DND-41 (cell line): ENCODE results near the gene IDI1.

Experiments used
- ATAC-seq: fragments of 200-7000 bp; cut with Tn5 transposase; 3 replicates; pipeline ENCODE4 v1.9.1; 2021; ENCODE audit warnings: low read depth; ENCODE audit not compliant: insufficient read depth
- DNase-seq: peaks from one replicate; pipeline ENCODE4 v3.0.0-alpha.2; 2020
- H2AFZ ChIP-seq: 2 replicates; pipeline ENCODE4 v1.6.0; 2012; ENCODE audit warnings: low read depth, low read length
- H3K27ac ChIP-seq: 2 replicates; pipeline ENCODE4 v1.5.1; 2012; ENCODE audit warnings: low read length, inconsistent platforms
- H3K27me3 ChIP-seq: fragments of 200-600 bp; sonication (generic); 2 replicates; pipeline ENCODE4 v1.6.0; 2012; ENCODE audit warnings: low read length, mild to moderate bottlenecking, inconsistent platforms; ENCODE audit not compliant: insufficient read depth, poor library complexity
- H3K36me3 ChIP-seq: 2 replicates; pipeline ENCODE4 v1.5.1; 2012; ENCODE audit warnings: low read length, inconsistent platforms; ENCODE audit not compliant: insufficient read depth
- H3K4me1 ChIP-seq: 2 replicates; pipeline ENCODE4 v1.5.1; 2012; ENCODE audit warnings: mild to moderate bottlenecking, low read length; ENCODE audit not compliant: insufficient read depth
- H3K4me2 ChIP-seq: 2 replicates; pipeline ENCODE4 v1.6.0; 2012; ENCODE audit warnings: mild to moderate bottlenecking, moderate library complexity, low read length, inconsistent platforms; ENCODE audit not compliant: insufficient read depth
- H3K4me3 ChIP-seq, 2 experiments: fragments of 200-600 bp in 1 of 2; shearing (Covaris generic) in 1 of 2; 2 replicates each; pipeline ENCODE4 v1.5.1; 2012 to 2016; ENCODE audit warnings: inconsistent platforms in 2 of 2, low read length in 2 of 2, mild to moderate bottlenecking in 2 of 2, low read depth in 1 of 2, moderate library complexity in 1 of 2
- H3K79me2 ChIP-seq: 2 replicates; pipeline ENCODE4 v1.6.0; 2012; ENCODE audit warnings: low read length, inconsistent platforms; ENCODE audit not compliant: insufficient read depth
- H3K9ac ChIP-seq: 2 replicates; pipeline ENCODE4 v1.6.0; 2012; ENCODE audit warnings: low read depth, mild to moderate bottlenecking, inconsistent platforms, low read length, moderate library complexity
- H3K9me3 ChIP-seq: 2 replicates; pipeline ENCODE4 v1.5.1; 2012; ENCODE audit warnings: low read length, moderate library complexity, mild to moderate bottlenecking, inconsistent platforms; ENCODE audit not compliant: insufficient read depth, severe bottlenecking
- H4K20me1 ChIP-seq: 2 replicates; pipeline ENCODE4 v1.6.0; 2012; ENCODE audit warnings: low read length; ENCODE audit not compliant: insufficient read depth
- CTCF ChIP-seq: IDR thresholded peaks from 2 replicates; pipeline ENCODE4 v1.5.1; 2012; ENCODE audit warnings: borderline replicate concordance, low read length, moderate library complexity, mild to moderate bottlenecking; ENCODE audit not compliant: poor library complexity, severe bottlenecking; ENCODE audit errors: extremely low read depth
- EZH2 ChIP-seq: IDR thresholded peaks from 3 replicates; pipeline ENCODE4 v1.6.1; 2012; ENCODE audit warnings: borderline replicate concordance, low read depth, mild to moderate bottlenecking, moderate library complexity, low read length, inconsistent platforms; ENCODE audit not compliant: severe bottlenecking

The IDI1 gene

DNA sequence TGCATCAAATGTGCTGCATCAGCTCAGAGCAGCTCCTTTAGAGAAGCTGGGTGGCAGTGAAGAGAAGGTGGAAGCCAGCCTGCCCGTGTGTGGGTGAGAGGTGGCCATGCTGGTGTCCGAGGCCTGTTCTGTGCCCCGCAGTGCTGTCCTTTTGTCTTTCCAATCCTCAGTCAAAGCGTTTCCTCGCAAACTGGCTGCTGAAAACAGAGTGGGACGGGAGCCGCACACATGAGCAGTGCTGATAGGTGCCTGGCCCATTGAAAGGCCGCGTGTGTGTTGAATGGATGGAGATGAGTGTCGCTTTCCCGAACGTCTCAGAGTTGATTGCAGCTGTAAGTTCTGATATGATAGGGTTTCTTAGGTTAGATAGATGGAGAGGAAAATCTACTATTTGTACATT, 46.6 kb upstream of the IDI1 start:
- no peak overlapping the region for H2AFZ ChIP-seq
- H4K20me1 ChIP-seq, result peaks cover 3% of the 10 kb centered on the region; the same call in 1 of the 2 replicates
- H3K27ac ChIP-seq, result no peak overlapping the region
- ATAC-seq (no peak), DNase-seq (no peak)
- H3K4me3 ChIP-seq, result no peak overlapping the region
- no peak overlapping the region for H3K4me2 ChIP-seq
- no peaks in the 10 kb centered on the region for H3K4me1 ChIP-seq
- H3K36me3 ChIP-seq, result peaks cover 78% of the 10 kb centered on the region
- TF ChIP-seq EZH2 (no peak), CTCF (no peak)
- no peaks in the 10 kb centered on the region for H3K9me3 ChIP-seq
- H3K79me2 ChIP-seq, result peaks cover 3% of the 10 kb centered on the region; the same call in 1 of the 2 replicates
- H3K9ac ChIP-seq, result no peak overlapping the region
- no peaks in the 10 kb centered on the region for H3K27me3 ChIP-seq

DNA sequence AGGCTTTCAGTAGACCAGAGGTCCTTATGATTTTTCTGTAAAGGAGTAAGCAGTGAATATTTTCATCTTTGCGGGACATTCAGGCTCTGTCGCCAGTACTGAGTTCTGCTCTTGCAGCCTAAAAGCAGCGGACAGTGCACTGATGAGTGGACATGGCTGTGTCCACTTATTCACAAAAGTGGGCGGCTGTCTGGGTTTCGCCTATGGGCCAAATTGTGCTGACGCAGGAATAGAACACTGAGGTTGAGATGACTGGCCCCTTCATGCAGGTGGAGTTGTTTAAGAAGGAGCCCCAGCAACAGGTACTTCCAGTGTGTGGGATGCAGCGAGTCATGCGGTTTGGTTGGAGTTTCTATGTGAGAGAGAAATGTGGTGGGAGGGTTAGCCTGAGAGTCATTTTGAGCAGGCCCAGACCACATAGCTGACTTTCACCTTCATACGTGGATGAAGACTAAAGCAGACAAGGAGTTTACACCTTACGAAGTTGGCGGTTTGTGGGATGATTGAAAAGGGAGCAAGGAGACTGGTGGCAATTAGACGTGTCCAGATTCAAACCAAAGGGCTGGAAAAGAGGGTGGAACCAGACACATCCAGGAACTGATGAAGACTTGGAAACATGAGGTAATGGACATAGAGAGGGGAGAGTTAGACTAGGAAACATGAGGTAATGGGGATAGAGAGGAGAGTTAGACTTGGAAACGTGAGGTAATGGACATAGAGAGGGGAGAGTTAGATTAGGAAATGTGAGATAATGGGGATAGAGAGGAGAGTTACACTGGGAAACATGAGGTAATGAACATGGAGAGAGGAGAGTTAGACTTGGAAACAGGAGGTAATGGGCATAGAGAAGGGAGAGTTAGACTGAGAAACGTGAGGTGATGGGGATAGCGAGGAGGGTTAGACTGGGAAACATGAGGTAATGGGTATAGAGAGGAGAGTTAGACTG, 45.5 kb upstream of the IDI1 start:
- peaks cover 7% of the 10 kb centered on the region; the same call in 1 of the 2 replicates for H3K79me2 ChIP-seq
- no peak overlapping the region for H3K4me3 ChIP-seq
- TF ChIP-seq CTCF, result no peak
- TF ChIP-seq EZH2, result no peak
- H4K20me1 ChIP-seq, result peaks cover 4% of the 10 kb centered on the region; the same call in 1 of the 2 replicates
- DNase-seq (no peak), ATAC-seq (no peak)
- peaks cover 82% of the 10 kb centered on the region for H3K36me3 ChIP-seq
- H3K27ac ChIP-seq, result no peak overlapping the region
- H3K9ac ChIP-seq, result no peak overlapping the region
- H3K9me3 ChIP-seq, result no peaks in the 10 kb centered on the region
- H3K4me2 ChIP-seq, result no peak overlapping the region
- H2AFZ ChIP-seq, result no peak overlapping the region
- no peaks in the 10 kb centered on the region for H3K27me3 ChIP-seq
- H3K4me1 ChIP-seq, result no peaks in the 10 kb centered on the region

GRCh38 chr10:1093696-1094095, 44.8 kb upstream of the IDI1 start:
- no peaks in the 10 kb centered on the region for H3K27me3 ChIP-seq
- ATAC-seq, result no peak
- no peak overlapping the region for H3K4me3 ChIP-seq
- H4K20me1 ChIP-seq, result peaks cover 10% of the 10 kb centered on the region; the same call in 1 of the 2 replicates
- H3K4me2 ChIP-seq, result no peak overlapping the region
- H2AFZ ChIP-seq, result no peak overlapping the region
- H3K9ac ChIP-seq, result no peak overlapping the region
- peaks cover 82% of the 10 kb centered on the region for H3K36me3 ChIP-seq
- TF ChIP-seq EZH2 (no peak), CTCF (no peak)
- peaks cover 7% of the 10 kb centered on the region; the same call in 1 of the 2 replicates for H3K79me2 ChIP-seq
- no peaks in the 10 kb centered on the region for H3K9me3 ChIP-seq
- no peaks in the 10 kb centered on the region for H3K4me1 ChIP-seq
- DNase-seq, result no peak
- no peak overlapping the region for H3K27ac ChIP-seq
